Fibroblast of the aortic adventitia (primary cell): ENCODE results near the gene EDIL3. TPM values are rescaled to one million over a fixed set of nuclear protein-coding genes. Genes with fewer than 3 reads are reported as not detected.

Experiments
- DNase-seq: peaks from one replicate; pipeline ENCODE4 v3.0.0-alpha.2; 2010; ENCODE audit warnings: low read depth
- H3K4me3 ChIP-seq: 2 replicates; pipeline ENCODE4 v1.5.1; 2011; ENCODE audit warnings: low read depth, mild to moderate bottlenecking, control low read depth, low read length, moderate library complexity
- CTCF ChIP-seq: IDR thresholded peaks from 2 replicates; pipeline ENCODE4 v1.5.1; 2011; ENCODE audit warnings: mild to moderate bottlenecking, low read length, control low read depth, inconsistent platforms; ENCODE audit not compliant: insufficient read depth
- total RNA-seq: library from RNA; depleted of rRNA; stranded (reverse); fragments of >200 nt; gene quantifications from 2 replicates; pipeline ENCODE4 v1.2.3, GENCODE V29; 2012; ENCODE audit warnings: low replicate concordance

The EDIL3 gene
- total RNA-seq, 1 donor, result 248 TPM

- no peak for TF ChIP-seq CTCF
- peak; percentile 7 for DNase-seq
- H3K4me3 ChIP-seq, result no peak overlapping the region
Observed at GRCh38 chr5:83965441-83965840, 419.2 kb downstream of the EDIL3 start.

- H3K4me3 ChIP-seq, result no peak overlapping the region
- DNase-seq, result no peak
- no peak for TF ChIP-seq CTCF
Observed at GRCh38 chr5:83964271-83964670, 420.4 kb downstream of the EDIL3 start.

GRCh38 chr5:83957188-83957587, 427.5 kb downstream of the EDIL3 start:
- DNase-seq, result no peak

GRCh38 chr5:83956386-83956785, 428.3 kb downstream of the EDIL3 start:
- H3K4me3 ChIP-seq, result no peak overlapping the region
- DNase-seq, result peak; percentile 19
- no peak for TF ChIP-seq CTCF

More at GRCh38 chr5:83957188-83957587, 427.5 kb downstream of the EDIL3 start:
- no peak overlapping the region for H3K4me3 ChIP-seq
- no peak for TF ChIP-seq CTCF

- peak; percentile 48 for DNase-seq
- no peak for TF ChIP-seq CTCF
- no peak overlapping the region for H3K4me3 ChIP-seq
Observed at GRCh38 chr5:83955916-83956315, 428.8 kb downstream of the EDIL3 start.

GRCh38 chr5:83947763-83948162, 436.9 kb downstream of the EDIL3 start:
- no peak for DNase-seq
- no peak overlapping the region for H3K4me3 ChIP-seq
- no peak for TF ChIP-seq CTCF

- DNase-seq, result no peak
- TF ChIP-seq CTCF, result no peak
- H3K4me3 ChIP-seq, result no peak overlapping the region
Observed at GRCh38 chr5:83946516-83946915, 438.2 kb downstream of the EDIL3 start.
